Mesenchymal stem cell (in vitro differentiated cells and primary cell): Measurements from ENCODE around the gene RAB1A.
A peak's percentile ranks its signal among the peaks of the same experiment; 100 is the strongest.

ENCODE experiments used
- DNase-seq: peaks from one replicate; pipeline ENCODE4 v3.0.0-alpha.2; 2013
- H2AFZ ChIP-seq: one replicate; pipeline ENCODE4 v1.6.1; 2013; ENCODE audit warnings: low read depth, mild to moderate bottlenecking, control low read depth, inconsistent platforms, low read length, moderate library complexity
- H2AK5ac ChIP-seq: 2 replicates; pipeline ENCODE4 v1.6.1; 2013; ENCODE audit warnings: low read length, moderate library complexity, mild to moderate bottlenecking, inconsistent platforms; ENCODE audit not compliant: severe bottlenecking
- H2BK120ac ChIP-seq: one replicate; pipeline ENCODE4 v1.6.1; 2013; ENCODE audit warnings: low read depth, mild to moderate bottlenecking, inconsistent platforms, low read length, moderate library complexity
- H2BK12ac ChIP-seq, 2 experiments: one replicate each; pipeline ENCODE4 v1.6.1; 2013; ENCODE audit warnings: inconsistent platforms in 2 of 2, low read length in 2 of 2, mild to moderate bottlenecking in 2 of 2, moderate library complexity in 2 of 2, control low read depth in 1 of 2
- H2BK15ac ChIP-seq: one replicate; pipeline ENCODE4 v1.6.1; 2013; ENCODE audit warnings: mild to moderate bottlenecking, low read depth, inconsistent platforms; ENCODE audit not compliant: poor library complexity, severe bottlenecking
- H2BK5ac ChIP-seq: 2 replicates; pipeline ENCODE4 v1.6.1; 2013; ENCODE audit warnings: low read depth, mild to moderate bottlenecking, low read length, control low read depth, inconsistent platforms; ENCODE audit not compliant: poor library complexity, severe bottlenecking
- H3K14ac ChIP-seq, 2 experiments: one replicate each; pipeline ENCODE4 v1.6.1; 2013; ENCODE audit warnings: inconsistent platforms in 2 of 2, low read length in 2 of 2, control low read depth in 1 of 2, mild to moderate bottlenecking in 1 of 2, moderate library complexity in 1 of 2
- H3K18ac ChIP-seq, 2 experiments: one replicate each; pipeline ENCODE4 v1.6.1; 2013; ENCODE audit warnings: inconsistent platforms in 2 of 2, low read length in 2 of 2, control low read depth in 1 of 2, low read depth in 1 of 2, mild to moderate bottlenecking in 1 of 2
- H3K23ac ChIP-seq, 2 experiments: one replicate each; pipeline ENCODE4 v1.6.1; 2013; ENCODE audit warnings: inconsistent platforms in 2 of 2, low read length in 2 of 2, mild to moderate bottlenecking in 2 of 2, moderate library complexity in 2 of 2, control low read depth in 1 of 2
- H3K27ac ChIP-seq: 2 replicates; pipeline ENCODE4 v1.5.1; 2013; ENCODE audit warnings: mild to moderate bottlenecking, moderate library complexity, low read length, control low read depth, inconsistent platforms; ENCODE audit not compliant: poor library complexity, severe bottlenecking
- H3K27me3 ChIP-seq, 2 experiments: 2 replicates each; pipeline versions ENCODE4 v1.6.1 to v1.7.0; 2013; ENCODE audit warnings: low read length in 2 of 2, mild to moderate bottlenecking in 2 of 2, moderate library complexity in 2 of 2, control low read depth in 1 of 2, inconsistent platforms in 1 of 2; ENCODE audit not compliant: control insufficient read depth in 1 of 2, insufficient read depth in 1 of 2
- H3K36me3 ChIP-seq, 2 experiments: 2 replicates each; pipeline versions ENCODE4 v1.6.1 to v1.7.0; 2013; ENCODE audit warnings: low read length in 2 of 2, control low read depth in 1 of 2, inconsistent platforms in 1 of 2, low read depth in 1 of 2, mild to moderate bottlenecking in 1 of 2; ENCODE audit not compliant: insufficient read depth in 2 of 2, control insufficient read depth in 1 of 2
- H3K4ac ChIP-seq, 2 experiments: one replicate each; pipeline ENCODE4 v1.6.1; 2013; ENCODE audit warnings: inconsistent platforms in 2 of 2, low read length in 2 of 2, mild to moderate bottlenecking in 2 of 2, moderate library complexity in 2 of 2, control low read depth in 1 of 2, low read depth in 1 of 2
- H3K4me1 ChIP-seq: 2 replicates; pipeline ENCODE4 v1.6.1; 2013; ENCODE audit warnings: low read depth, low read length, control low read depth; ENCODE audit not compliant: control insufficient read depth, insufficient read depth
- H3K4me2 ChIP-seq: 2 replicates; pipeline ENCODE4 v1.6.1; 2013; ENCODE audit warnings: low read length, mild to moderate bottlenecking, inconsistent platforms; ENCODE audit not compliant: poor library complexity, severe bottlenecking
- H3K4me3 ChIP-seq, 2 experiments: 2 replicates each; pipeline versions ENCODE4 v1.5.1 to v1.7.0; 2013; ENCODE audit warnings: low read length in 2 of 2, mild to moderate bottlenecking in 2 of 2, control low read depth in 1 of 2, low read depth in 1 of 2; ENCODE audit not compliant: insufficient read depth in 1 of 2
- H3K79me1 ChIP-seq: replicated peaks from 2 replicates; pipeline ENCODE4 v1.6.1; 2013; ENCODE audit warnings: mild to moderate bottlenecking, control low read depth, low read length, inconsistent platforms; ENCODE audit not compliant: poor library complexity, severe bottlenecking
- H3K9ac ChIP-seq: 2 replicates; pipeline ENCODE4 v1.7.0; 2013; ENCODE audit warnings: mild to moderate bottlenecking, low read length, moderate library complexity
- H3K9me3 ChIP-seq: 2 replicates; pipeline ENCODE4 v1.7.0; 2013; ENCODE audit warnings: mild to moderate bottlenecking, low read length; ENCODE audit not compliant: control insufficient read depth
- H4K8ac ChIP-seq: one replicate; pipeline ENCODE4 v1.6.1; 2013; ENCODE audit warnings: inconsistent platforms, mild to moderate bottlenecking, low read length, moderate library complexity
- H4K91ac ChIP-seq: one replicate; pipeline ENCODE4 v1.6.1; 2013; ENCODE audit warnings: mild to moderate bottlenecking, low read length, inconsistent platforms
- WGBS: methylation state at CpG from one replicate; pipeline ENCODE4 v1.1.7; 2013; ENCODE audit warnings: mixed read lengths; 5-methylcytosine and 5-hydroxymethylcytosine counted together

The RAB1A gene

GRCh38 chr2:65055422-65056214 is 74.3 kb downstream of the RAB1A start:
- H3K14ac ChIP-seq: peak overlapping the region in 1 of 2 experiments; percentile 70
- peak overlapping the region; percentile 100 for H3K4me2 ChIP-seq
- no peak overlapping the region for H2BK120ac ChIP-seq
- H3K4me1 ChIP-seq: peaks cover 6% of the 10 kb centered on the region
- WGBS: 15% methylated on average over 42 of the region's 42 CpGs
- H3K27ac ChIP-seq: no peak overlapping the region
- peak overlapping the region; percentile 80 to 92 for H3K4me3 ChIP-seq
- H3K9ac ChIP-seq: peak overlapping the region; percentile 73
- peak overlapping the region in 1 of 2 experiments; percentile 56 for H3K18ac ChIP-seq
- no peak overlapping the region for H3K4ac ChIP-seq
- peak overlapping the region; percentile 100 for H2AFZ ChIP-seq
- peak overlapping the region; percentile 76 for H4K8ac ChIP-seq
- H2BK15ac ChIP-seq: no peak overlapping the region
- DNase-seq: no peak
- H3K79me1 ChIP-seq: peaks cover 6% of the 10 kb centered on the region
- H3K36me3 ChIP-seq: peaks cover 0 to 5% of the 10 kb centered on the region in 2 experiments
- no peak overlapping the region for H2BK5ac ChIP-seq
- H4K91ac ChIP-seq: no peak overlapping the region
- peak overlapping the region; percentile 31 to 44 for H2BK12ac ChIP-seq
- no peak overlapping the region for H2AK5ac ChIP-seq
- H3K27me3 ChIP-seq: peaks cover 0 to 7% of the 10 kb centered on the region in 2 experiments
- H3K23ac ChIP-seq: peak overlapping the region in 1 of 2 experiments; percentile 25
- H3K9me3 ChIP-seq: no peaks in the 10 kb centered on the region

GRCh38 chr2:65054749-65055421 is 75.0 kb downstream of the RAB1A start:
- Histone ChIP-seq H4K91ac (no peak overlapping the region), H2AFZ (no peak overlapping the region), H2AK5ac (no peak overlapping the region), H2BK12ac (no peak overlapping the region), H3K4me3 (peak overlapping the region in 1 of 2 experiments; percentile 92), H2BK5ac (no peak overlapping the region), H3K4me1 (peaks cover 6% of the 10 kb centered on the region), H3K14ac (no peak overlapping the region), H3K23ac (peak overlapping the region in 1 of 2 experiments; percentile 24), H3K27ac (no peak overlapping the region), H3K18ac (peak overlapping the region in 1 of 2 experiments; percentile 7), H3K4ac (no peak overlapping the region), H3K9me3 (no peaks in the 10 kb centered on the region), H2BK15ac (no peak overlapping the region), H4K8ac (no peak overlapping the region), H3K9ac (peak overlapping the region; percentile 73), H3K4me2 (no peak overlapping the region), H2BK120ac (no peak overlapping the region), H3K36me3 (peaks cover 0 to 5% of the 10 kb centered on the region in 2 experiments), H3K79me1 (peaks cover 3% of the 10 kb centered on the region), H3K27me3 (peaks cover 0 to 7% of the 10 kb centered on the region in 2 experiments)
- no peak for DNase-seq
- 92% methylated on average over 4 of the region's 4 CpGs for WGBS

- Histone ChIP-seq H3K4me2 (no peak overlapping the region), H2AK5ac (no peak overlapping the region), H2BK12ac (no peak overlapping the region), H3K79me1 (peaks cover 1% of the 10 kb centered on the region), H3K14ac (no peak overlapping the region), H3K27me3 (peaks cover 0 to 7% of the 10 kb centered on the region in 2 experiments), H3K4ac (no peak overlapping the region), H2BK15ac (no peak overlapping the region), H3K18ac (no peak overlapping the region), H3K4me3 (no peak overlapping the region), H2AFZ (no peak overlapping the region), H4K8ac (no peak overlapping the region), H2BK120ac (no peak overlapping the region), H4K91ac (no peak overlapping the region), H3K9me3 (no peaks in the 10 kb centered on the region), H3K23ac (no peak overlapping the region), H3K4me1 (peaks cover 8% of the 10 kb centered on the region), H3K9ac (no peak overlapping the region), H3K27ac (no peak overlapping the region), H2BK5ac (no peak overlapping the region), H3K36me3 (no peaks in the 10 kb centered on the region)
- 56% methylated on average over 1 of the region's 1 CpG for WGBS
- no peak for DNase-seq
Observed at GRCh38 chr2:65053199-65053598, 76.7 kb downstream of the RAB1A start.

- 58% methylated on average over 2 of the region's 3 CpGs for WGBS
- no peak for DNase-seq
- Histone ChIP-seq H3K4me2 (no peak overlapping the region), H2BK5ac (no peak overlapping the region), H2BK120ac (no peak overlapping the region), H2AK5ac (no peak overlapping the region), H2AFZ (no peak overlapping the region), H3K18ac (no peak overlapping the region), H3K27me3 (peaks cover 0 to 7% of the 10 kb centered on the region in 2 experiments), H2BK12ac (no peak overlapping the region), H4K8ac (no peak overlapping the region), H2BK15ac (no peak overlapping the region), H3K4me1 (peaks cover 8% of the 10 kb centered on the region), H3K9ac (no peak overlapping the region), H3K36me3 (no peaks in the 10 kb centered on the region), H3K4ac (no peak overlapping the region), H3K23ac (no peak overlapping the region), H3K27ac (no peak overlapping the region), H3K14ac (no peak overlapping the region), H3K79me1 (no peaks in the 10 kb centered on the region), H3K9me3 (no peaks in the 10 kb centered on the region), H4K91ac (no peak overlapping the region), H3K4me3 (no peak overlapping the region)
Observed at GRCh38 chr2:65050931-65051330, 79.0 kb downstream of the RAB1A start.
